HG03521 (cell line): ENCODE data around the gene MIA2.
"Not testable (repeated sequence)": the region's sequence is repeated elsewhere in the genome, so short reads cannot be mapped to it uniquely, and the experiment has no call there.

ENCODE experiments used
- ATAC-seq: cut with Tn5 transposase; IDR thresholded peaks from one replicate; pipeline ENCODE4 v1.9.1; 2021; ENCODE audit warnings: mild to moderate bottlenecking, moderate library complexity; ENCODE audit not compliant: unreplicated experiment

Gene MIA2

DNA sequence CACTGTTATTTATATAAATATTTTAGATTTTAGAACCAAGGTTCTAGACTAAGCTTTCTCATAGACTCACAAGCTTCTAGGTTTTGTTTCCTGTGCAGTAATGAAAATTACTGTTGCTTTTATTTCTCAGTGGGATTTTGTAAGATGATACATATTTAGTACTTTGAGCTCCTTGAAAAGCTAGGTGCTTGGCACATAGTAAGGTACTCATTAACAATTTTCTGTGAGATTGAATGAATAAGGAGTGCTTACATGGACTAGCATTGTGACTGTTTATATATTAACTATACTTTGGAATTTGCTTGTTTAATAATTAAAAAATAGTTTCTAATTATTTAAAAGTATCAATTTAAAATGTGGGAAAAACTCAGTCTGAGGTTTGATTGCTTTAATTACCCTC, 85.7 kb downstream of the MIA2 start:
- no peak for ATAC-seq

DNA sequence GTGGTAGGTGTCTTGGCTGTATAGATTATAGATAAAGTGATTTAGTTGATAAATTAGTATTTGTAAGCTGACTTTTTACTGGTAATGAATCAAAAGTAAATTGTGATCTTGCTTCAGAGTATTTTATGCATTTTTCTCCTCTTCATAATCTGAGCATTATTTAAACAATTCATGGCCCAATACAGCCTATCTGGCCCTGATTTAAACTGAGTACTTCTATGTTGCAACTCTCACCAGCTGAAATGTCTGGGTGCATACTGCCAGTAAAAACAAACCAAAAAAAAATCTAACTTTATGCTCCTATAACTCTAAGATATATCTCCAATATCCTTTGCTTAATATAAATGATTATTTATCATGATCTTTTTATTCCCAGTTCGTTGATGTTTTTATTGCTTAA, 86.6 kb downstream of the MIA2 start:
- ATAC-seq: no peak

DNA sequence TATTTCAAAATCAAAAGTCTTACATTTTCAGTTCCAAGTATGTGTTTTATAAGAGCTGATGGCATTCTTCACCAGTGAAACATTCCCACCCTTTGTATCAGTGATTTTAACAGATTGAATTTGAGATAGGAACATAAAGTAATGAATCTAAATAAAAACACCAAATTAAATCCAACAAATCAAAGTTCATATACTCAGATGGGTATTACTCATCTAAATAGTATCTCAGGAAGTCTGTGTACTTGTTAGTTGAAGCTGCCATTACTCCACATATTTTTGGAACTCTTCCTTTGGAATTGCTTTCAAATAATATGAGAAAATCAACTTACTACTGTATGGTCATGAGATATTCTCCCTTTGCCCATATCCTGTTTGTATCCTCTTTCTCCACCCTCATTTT, 89.1 kb downstream of the MIA2 start:
- no peak for ATAC-seq

DNA sequence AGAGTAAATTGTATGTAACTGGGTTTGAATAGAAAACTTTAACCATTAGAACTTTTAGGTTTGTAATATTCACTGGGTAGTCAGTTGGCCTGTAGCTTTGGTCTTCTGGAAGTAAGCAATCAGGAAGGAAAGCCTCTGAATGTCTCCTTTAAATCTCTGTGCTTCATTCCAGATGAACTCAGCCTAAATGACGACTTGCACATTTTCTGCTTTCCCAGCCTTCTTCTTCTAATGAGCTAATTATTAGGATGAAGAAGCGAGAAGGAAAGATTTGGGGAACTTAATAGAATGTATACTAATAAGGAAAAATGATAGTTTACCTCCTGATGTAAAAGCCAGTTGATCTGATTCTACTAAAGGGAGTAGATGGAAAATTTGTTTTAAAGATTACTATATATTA, 90.4 kb downstream of the MIA2 start:
- no peak for ATAC-seq

DNA sequence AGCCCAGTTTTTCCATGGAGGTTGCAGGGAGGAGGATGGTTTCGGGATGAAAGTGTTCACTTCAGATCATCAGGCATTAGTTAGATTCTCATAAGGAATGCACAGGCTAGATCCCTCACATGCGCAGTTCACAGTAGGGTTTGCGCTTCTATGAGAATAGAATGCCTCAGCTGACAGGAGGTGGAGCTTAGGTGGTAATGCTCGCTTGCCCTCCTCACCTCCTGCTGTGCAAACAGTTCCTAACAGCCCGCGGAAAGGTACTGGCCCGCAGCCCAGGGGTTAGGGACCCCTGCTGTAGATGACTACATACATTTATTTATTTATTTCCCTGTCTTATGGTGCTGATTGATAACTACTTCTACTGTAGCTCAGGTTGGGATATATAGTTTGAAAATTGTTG, 105.3 kb downstream of the MIA2 start:
- no peak for ATAC-seq

DNA sequence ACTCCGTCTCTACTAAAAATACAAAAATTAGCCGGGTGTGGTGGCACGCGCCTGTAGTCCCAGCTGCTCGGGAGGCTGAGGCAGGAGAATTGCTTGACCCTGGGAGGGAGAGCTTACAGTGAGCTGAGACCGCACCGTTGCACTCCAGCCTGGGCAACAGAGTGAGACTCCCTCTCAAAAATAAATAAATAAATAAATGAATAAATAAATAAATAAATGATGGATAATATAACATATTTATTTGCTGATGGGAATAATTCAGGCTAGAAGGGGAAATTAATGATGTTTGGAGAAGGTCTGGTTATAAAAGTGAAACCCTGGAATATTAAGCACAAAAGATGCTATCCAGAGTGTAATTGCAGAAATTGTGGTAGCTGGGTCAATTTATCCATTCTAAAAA, 107.4 kb downstream of the MIA2 start:
- not testable (repeated sequence) for ATAC-seq

DNA sequence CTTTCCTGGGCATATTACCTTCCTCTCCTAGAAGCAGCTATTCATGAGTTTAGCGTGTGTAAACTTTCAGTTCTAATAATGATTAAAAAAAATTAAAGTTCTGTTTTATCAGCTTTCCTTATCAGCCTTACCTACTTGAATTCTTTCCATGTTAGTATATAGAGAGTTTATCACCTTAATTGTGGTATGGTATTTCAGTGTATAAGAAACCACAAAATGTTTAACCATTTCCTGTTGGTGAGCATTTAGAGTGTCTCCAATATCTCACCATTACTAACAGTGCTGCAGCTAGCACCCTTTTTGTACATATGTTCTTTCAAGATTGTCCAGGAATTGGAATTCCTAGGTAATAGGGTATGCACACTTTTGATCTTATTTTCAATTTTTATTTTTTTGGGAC, 109.1 kb downstream of the MIA2 start:
- ATAC-seq: no peak

DNA sequence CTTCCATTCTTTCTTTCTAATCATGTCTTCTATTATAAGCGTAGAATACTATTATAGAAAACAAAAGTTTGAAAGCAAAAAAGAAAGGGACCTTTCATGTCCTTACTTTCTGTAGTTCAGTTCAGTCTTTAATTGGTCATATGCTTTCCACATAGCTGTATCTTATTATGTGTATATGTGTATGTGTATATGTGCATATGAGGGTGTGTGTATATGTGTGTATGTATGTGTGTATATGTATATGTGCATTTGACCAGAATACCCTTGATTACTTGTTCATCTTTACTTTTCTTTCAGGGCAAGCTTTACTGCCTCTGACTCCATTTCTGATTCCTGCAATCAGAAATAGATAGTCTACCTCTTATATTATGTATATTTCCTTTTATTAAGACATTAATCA, 109.9 kb downstream of the MIA2 start:
- ATAC-seq: no peak

DNA sequence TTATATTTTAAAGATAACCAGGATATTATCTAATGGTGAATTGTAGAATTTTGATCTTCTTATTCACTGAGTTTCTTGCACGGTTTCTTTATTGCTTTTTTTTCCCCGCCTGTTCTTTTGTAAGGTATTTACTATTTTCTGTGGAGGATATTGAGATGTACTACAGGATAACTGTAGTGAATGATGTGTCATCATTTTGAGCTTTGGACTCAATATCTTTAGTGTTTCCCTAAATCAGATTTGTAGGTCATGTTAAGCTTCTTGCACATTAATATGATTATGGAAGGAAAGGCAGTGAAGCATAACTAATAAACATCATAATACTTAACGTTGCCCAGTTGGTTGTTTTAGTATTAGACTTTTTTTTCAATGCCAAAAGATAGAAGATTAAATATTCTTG, 117.2 kb downstream of the MIA2 start:
- ATAC-seq: no peak

DNA sequence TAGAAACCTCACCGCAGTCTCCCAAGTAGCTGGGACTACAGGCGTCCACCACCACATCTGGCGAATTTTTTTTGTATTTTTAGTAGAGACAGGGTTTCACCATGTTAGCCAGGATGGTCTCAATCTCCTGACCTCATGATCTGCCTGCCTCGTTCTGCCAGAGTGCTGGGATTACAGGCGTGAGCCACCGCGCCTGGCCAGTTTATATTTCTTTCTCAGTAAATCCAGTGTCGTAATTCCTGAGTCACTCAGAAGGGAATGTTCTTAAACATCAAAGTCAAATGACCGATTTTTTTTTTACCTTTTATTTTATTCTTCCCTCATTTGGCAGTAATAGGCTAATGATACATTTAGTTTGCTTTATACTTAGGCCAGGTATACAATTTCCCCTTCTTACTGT, 118.0 kb downstream of the MIA2 start:
- ATAC-seq: no peak

DNA sequence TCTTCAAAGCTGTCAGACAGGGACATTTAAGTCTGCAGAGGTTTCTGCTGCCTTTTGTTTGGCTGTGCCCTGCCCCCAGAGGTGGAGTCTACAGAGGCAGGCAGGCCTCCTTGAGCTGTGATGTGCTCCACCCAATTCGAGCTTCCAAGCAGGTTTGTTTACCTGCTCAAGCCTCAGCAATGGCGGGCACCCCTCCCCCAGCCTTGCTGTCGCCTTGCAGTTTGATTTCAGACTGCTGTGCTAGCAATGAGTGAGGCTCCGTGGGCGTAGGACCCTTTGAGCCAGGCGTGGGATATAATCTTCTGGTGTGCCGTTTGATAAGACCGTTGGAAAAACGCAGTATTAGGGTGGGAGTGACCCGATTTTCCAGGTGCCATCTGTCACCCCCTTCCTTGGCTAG, 125.4 kb downstream of the MIA2 start:
- ATAC-seq: not testable (repeated sequence)

DNA sequence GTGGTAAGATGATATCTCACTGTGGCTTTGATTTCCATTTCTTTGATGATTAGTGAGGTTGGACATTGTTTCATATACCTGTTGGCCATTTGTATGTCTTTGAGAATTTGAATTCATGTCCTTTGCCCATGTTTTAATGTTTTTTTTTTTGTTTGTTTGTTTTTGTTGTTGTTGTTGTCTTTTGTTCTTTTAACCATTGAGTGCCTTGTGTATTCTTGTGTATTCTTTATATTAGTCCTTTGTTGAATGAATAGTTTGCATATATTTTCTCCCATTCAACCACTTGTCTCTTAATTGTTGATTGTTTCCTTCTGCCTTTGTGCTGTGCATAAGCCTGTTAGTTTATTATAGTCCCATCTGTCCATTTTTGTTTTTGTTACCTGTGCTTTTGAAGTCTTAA, 126.6 kb downstream of the MIA2 start:
- ATAC-seq: no peak

DNA sequence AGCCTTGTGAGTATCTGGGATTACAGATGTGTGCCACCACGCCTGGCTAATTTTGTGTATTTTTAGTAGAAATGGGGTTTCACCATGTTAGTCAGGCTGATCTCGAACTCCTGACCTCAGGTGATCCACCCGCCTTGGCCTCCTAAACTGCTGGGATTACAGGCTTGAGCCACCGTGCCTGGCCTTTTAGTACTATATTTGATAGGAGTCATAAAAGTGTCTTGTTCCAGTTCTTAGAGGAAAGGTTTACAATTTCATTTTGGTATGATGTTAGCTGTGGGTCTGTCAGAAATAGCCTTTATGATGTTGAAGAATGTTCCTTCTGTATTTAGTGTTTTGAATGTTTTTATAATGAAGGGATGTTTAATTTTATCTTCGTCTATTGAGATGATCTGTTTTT, 127.8 kb downstream of the MIA2 start:
- ATAC-seq: not testable (repeated sequence)

DNA sequence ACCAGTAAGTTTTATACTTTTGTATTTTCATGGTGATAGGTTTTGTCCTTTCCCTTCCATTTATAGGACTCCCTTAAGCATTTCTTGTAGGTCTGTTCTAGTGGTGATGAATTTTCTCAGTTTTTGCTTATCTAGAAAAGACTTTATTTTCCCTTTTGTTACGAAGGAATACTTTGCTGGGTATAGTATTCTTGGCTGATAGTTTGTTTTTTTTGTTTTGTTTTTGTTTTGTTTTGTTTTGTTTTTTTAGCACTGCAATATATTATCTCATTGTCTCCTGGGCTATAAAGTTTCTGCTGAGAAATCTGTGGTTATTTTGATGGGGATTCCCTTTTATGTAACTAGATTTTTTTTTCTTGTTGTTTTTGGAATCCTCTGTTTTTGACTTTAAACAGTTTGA, 130.8 kb downstream of the MIA2 start:
- no peak for ATAC-seq

DNA sequence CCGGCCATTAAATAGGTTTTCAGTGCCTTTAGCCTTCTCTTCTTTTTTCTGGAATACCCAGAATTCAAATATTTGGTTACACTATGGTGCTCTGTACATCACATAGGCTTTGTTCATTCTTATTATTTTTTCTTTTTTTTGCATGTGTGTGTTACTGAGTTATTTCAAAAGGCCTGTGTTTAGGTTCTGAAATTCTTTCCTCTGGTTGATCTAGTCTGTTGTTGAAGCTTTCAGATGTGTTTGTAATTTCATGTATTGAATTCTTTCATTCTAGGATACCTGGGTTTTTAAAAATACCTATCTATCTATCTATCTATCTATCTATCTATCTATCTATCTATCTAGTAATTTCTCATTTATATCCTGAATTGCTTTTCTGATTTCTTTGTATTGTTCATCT, 131.6 kb downstream of the MIA2 start:
- ATAC-seq: no peak

DNA sequence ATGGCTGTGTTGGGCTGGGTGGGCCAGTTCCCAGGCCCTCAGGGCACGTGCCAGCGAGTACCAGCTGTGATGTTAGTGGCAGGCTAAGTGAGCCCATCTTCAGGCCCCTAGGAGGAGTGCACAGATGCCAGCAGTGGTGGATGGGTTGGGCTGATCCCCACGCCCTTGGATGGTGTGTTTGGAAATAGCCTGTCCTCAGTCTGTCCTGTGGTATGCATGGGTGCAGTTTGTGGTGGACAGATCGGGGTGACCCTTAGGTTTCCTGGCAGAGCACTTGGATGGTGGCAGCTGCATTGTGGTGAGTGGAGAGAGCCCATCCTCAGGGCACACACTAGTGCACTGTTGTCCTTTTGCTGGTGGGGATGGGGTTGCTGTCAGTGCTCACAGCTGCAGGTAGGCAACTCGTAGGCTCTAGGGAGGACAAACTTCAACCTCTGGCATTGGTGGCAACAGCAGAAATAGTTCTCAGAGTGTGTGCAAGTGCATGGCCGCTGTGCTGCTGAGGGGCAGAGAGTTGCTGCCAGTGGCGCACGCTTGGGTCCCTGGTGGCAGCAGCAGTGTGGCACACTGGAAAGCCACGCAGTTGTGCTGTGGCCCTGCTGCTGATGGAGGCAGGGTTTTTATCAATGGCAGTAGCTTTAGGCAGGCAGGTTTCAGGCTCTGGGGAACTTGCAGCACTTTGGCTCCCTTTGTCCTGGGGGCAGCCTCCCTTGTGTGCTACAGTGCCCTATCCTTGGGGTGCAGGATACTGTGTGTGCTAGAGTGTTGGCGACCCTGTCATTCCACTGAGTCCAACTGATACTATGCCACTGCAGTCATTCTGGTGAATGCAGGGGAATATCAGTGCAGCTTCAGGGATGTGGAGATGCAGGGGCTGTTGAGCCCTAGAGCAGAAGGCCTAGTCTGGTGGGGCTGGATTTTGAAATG, 133.0 kb downstream of the MIA2 start:
- no peak for ATAC-seq

DNA sequence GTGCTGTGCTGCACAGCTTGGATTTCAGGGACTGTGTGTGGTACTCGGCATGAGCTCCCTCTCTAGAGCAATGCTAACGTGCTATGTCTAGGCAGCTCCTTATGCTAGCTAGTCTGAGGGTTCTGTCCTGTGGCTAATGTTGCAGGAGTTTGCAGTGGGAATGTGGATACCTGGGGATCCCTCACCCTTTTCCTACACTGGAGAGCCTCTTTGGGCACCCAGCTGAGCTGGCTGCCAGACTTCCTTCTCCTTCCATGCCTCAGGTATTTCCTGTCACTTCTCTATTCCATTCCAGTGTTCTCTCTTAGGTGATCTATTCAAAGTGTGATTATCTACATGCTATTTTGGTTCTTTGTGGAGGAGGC, 133.7 kb downstream of the MIA2 start:
- ATAC-seq: no peak

DNA sequence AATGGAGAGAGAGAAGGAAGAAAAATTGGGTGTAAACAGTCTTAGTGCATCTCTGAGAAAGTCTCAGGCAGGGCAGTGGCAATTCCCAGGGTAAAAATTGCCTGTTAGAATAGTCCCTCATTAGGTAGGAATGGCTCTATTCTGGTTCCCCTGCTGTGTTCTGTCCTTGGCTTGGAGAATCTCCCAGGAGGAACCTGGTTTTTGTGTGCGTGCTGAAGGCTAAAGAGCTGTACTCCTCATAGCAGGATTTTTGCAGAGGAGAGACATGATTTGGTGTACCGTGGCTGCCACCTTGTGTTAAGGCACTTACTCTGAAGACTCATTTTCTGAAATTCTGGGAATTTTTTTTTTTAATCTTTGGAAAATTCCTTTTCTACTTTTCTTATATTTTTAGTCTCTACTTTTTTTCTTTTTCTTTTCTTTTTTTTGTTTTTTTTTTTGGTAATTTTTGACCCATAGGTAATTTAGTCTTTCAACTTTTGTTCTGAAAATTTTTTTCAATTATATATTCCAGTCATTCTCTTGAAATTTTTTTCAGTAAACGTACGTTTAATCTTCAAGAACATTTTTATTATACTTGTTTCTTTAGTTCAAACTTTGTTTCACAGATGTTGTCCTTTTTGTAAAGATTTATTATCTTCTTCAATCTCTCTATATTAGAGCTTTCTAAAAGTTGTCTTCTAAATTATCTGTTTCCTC, 134.7 kb downstream of the MIA2 start:
- no peak for ATAC-seq

DNA sequence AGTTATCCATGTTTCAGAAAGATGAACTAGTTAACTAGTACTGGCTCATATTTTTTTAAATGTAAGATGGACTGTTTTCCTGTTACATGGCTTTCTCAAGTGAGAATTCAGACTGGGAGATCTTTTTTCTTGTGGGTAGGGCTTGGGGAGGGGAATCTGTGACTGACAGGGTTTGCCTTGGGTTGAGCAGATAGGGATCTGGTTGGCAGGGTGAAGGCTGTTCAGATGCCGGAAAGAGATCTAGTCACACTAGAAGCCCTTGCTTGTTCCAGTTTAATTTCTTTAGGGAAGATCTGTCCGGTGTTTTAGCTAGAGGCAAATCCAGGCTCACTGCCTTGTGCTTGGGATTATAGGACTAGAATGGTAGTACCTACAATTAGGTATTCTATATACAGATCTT, 135.3 kb downstream of the MIA2 start:
- no peak for ATAC-seq

DNA sequence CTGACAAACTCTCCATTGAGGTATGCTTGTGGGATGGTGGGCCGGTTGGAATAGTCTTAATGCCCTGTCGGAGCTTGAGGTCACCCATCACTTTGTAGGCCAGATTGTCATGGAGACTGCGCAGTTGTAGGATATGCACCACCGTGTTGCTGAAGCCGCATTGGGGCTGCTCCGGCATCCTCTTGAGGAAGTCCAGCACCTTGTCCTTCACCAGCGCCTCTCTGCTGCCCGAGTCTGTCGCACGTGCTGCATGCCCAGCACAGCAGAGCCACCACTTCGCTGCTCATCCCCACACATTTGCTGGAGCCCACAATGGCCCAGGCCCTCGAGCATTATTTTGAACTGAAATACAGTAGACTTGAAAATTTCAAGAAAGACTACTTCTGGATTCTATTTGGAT, 136.7 kb downstream of the MIA2 start:
- no peak for ATAC-seq

DNA sequence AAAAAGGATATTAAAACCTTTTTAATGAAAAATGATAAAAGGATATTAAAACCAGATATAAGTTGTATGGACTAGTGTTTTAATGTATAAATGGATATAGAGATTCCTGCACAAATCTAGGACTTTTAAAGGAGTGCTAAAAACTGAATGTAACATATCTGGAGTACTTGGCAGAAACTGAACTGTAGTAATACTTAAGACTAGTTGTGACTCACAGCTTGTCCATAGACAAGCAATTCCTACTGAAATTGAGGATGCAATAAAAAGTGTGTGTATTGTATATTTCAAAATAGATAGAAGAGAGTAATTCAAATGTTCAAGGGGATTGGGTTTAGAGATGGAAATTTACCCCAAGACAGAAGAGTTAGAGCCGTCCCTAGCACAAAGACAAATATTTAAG, 138.9 kb downstream of the MIA2 start:
- no peak for ATAC-seq

DNA sequence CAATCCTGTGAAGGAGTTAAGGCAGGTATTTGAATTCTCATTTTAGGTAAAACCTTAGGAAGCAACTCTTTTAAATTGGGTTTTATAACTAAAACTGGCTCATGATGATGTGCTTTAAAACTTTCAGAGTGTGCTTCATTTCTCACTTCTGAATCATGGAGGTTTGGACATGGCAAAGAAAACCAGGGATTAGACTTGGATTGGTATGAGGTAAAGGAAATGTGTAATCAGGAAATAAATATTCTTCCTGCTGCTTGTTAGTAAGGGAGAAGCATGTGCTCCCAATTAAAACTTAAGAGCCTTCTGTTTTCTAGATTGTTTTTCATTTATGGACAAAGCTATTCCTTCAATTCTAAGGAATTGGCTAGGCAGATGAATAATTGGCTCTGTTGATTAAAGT, 141.1 kb downstream of the MIA2 start:
- no peak for ATAC-seq
